ENCODE results near the gene ROBO2. TPM values are rescaled to one million over a fixed set of nuclear protein-coding genes. Genes with fewer than 3 reads are reported as not detected.

The ROBO2 gene
- total and polyA plus RNA-seq, 12 donors = 0.04 to 3.5 (median 0.34) TPM; not detected in 3

DNA sequence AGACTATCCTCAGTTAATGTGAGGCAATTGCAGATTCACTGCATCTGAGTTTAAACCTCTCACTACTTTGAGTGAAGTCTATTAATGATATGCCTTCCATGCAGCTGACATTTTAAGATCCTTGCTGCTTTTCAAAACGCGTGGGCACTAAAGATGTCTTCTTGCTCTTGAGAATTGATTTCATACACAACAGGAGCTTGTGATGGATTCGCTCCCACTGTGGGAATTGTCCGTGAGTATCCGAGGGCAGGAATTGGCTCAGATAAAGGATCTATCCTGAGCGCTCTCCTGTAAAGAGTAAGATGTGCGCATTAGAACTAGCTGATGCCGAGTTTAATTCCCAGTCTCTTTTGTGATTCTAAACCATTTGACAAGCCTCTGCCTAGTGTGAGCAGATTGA, 167.9 kb downstream of the ROBO2 start:
- no peak for TF ChIP-seq CTCF (IDR thresholded peaks at IDR 0.05)
- intact Hi-C loops (cut with DNase I) = no loop called here
- no peak overlapping the region for H3K4me3 ChIP-seq
- H3K4me1 ChIP-seq = no peaks in the 10 kb centered on the region
- H3K27ac ChIP-seq = no peak overlapping the region
- no peaks in the 10 kb centered on the region for H3K36me3 ChIP-seq
- WGBS, 2 donors = 84 to 88% methylated on average over 8 of the region's 8 CpGs
- no peaks in the 10 kb centered on the region for H3K27me3 ChIP-seq
- ATAC-seq = no peak
- no peaks in the 10 kb centered on the region for H3K9me3 ChIP-seq
- no peak for DNase-seq

DNA sequence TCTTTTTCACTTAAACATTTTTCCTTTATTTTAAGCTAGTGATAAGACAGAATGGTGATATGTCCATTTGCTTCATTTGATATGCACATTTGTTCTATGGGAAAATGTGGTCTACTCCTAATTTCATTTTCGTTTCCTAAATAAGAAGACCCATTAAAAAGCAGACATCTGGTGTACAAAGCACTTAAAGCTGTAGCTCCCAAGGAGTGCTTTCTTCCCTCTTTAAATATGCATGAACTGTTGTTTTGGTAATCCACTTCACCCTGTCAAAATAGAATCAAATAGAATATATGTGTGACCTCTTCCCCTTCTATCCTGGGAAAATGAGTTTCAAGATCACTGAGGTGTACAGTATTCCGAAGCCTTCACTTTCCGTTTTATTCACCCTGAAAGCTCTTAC, 182.8 kb downstream of the ROBO2 start:
- Histone ChIP-seq H3K27ac (no peak overlapping the region), H3K4me1 (no peaks in the 10 kb centered on the region), H3K4me3 (no peak overlapping the region), H3K36me3 (no peaks in the 10 kb centered on the region), H3K27me3 (no peaks in the 10 kb centered on the region), H3K9me3 (no peaks in the 10 kb centered on the region)
- intact Hi-C loops (cut with DNase I) = no loop called here
- 83 to 89% methylated on average over 3 of the region's 3 CpGs for whole genome bisulfite sequencing, 2 donors
- no peak for TF ChIP-seq CTCF (IDR thresholded peaks at IDR 0.05)
- no peak for ATAC-seq
- DNase-seq = no peak

GRCh38 chr3:77227567-77227966, 187.7 kb downstream of the ROBO2 start:
- Histone ChIP-seq H3K27me3 (no peaks in the 10 kb centered on the region), H3K4me1 (no peaks in the 10 kb centered on the region), H3K27ac (no peak overlapping the region), H3K9me3 (no peaks in the 10 kb centered on the region), H3K4me3 (no peak overlapping the region), H3K36me3 (no peaks in the 10 kb centered on the region)
- TF ChIP-seq CTCF (IDR thresholded peaks at IDR 0.05) = no peak
- 88 to 92% methylated on average over 2 of the region's 2 CpGs for WGBS, 2 donors
- ATAC-seq (no peak), DNase-seq (no peak)
- intact Hi-C loops (cut with DNase I) = no loop called here

- no peak overlapping the region for H3K4me3 ChIP-seq
- H3K4me1 ChIP-seq = no peaks in the 10 kb centered on the region
- H3K27me3 ChIP-seq = no peaks in the 10 kb centered on the region
- no peaks in the 10 kb centered on the region for H3K9me3 ChIP-seq
- no peak for ATAC-seq
- no peak for DNase-seq
- no peak overlapping the region for H3K27ac ChIP-seq
- H3K36me3 ChIP-seq = no peaks in the 10 kb centered on the region
- intact Hi-C loops (cut with DNase I) = no loop called here
- 95 to 97% methylated on average over 2 of the region's 2 CpGs for WGBS, 2 donors
- TF ChIP-seq CTCF (IDR thresholded peaks at IDR 0.05) = no peak
These were observed 192.7 kb downstream of the ROBO2 start for GRCh38 chr3:77232557-77232956.

GRCh38 chr3:77234004-77234403, 194.1 kb downstream of the ROBO2 start:
- Histone ChIP-seq H3K9me3 (no peaks in the 10 kb centered on the region), H3K4me3 (no peak overlapping the region), H3K27ac (no peak overlapping the region), H3K36me3 (no peaks in the 10 kb centered on the region), H3K27me3 (no peaks in the 10 kb centered on the region), H3K4me1 (no peaks in the 10 kb centered on the region)
- no peak for ATAC-seq
- intact Hi-C loops (cut with DNase I) = no loop called here
- WGBS, 2 donors = 46 to 52% methylated on average over 2 of the region's 2 CpGs
- DNase-seq = no peak
- no peak for TF ChIP-seq CTCF (IDR thresholded peaks at IDR 0.05)
